GM12892 (cell line): ENCODE data around the gene RTKN2.

ENCODE experiments used
- DNase-seq: peaks from one replicate; pipeline ENCODE4 v3.0.0; 2011; ENCODE audit not compliant: insufficient read length
- FAIRE-seq: peaks from 2 replicates; lab custom pipeline; 2011; peaks lifted over from hg19 to GRCh38; lab: Jason Lieb, UNC
- POLR2A ChIP-seq: IDR thresholded peaks from 2 replicates; pipeline ENCODE4 v1.6.1; 2011; ENCODE audit warnings: low read depth, low read length, control low read depth
- POLR2AphosphoS5 ChIP-seq: IDR thresholded peaks from 2 replicates; pipeline ENCODE4 v1.6.1; 2011; ENCODE audit warnings: low read depth, low read length, control low read depth
- TAF1 ChIP-seq: IDR thresholded peaks from 2 replicates; pipeline ENCODE4 v1.6.1; 2011; ENCODE audit warnings: low read depth, mild to moderate bottlenecking, control low read depth, low read length, borderline replicate concordance

Gene RTKN2

GRCh38 chr10:62166331-62167131 lies 102.1 kb downstream of the RTKN2 start:
- TF ChIP-seq POLR2A (no peak), POLR2AphosphoS5 (no peak), TAF1 (no peak)
- DNase-seq (no peak), FAIRE-seq (peak; percentile 86)

DNA sequence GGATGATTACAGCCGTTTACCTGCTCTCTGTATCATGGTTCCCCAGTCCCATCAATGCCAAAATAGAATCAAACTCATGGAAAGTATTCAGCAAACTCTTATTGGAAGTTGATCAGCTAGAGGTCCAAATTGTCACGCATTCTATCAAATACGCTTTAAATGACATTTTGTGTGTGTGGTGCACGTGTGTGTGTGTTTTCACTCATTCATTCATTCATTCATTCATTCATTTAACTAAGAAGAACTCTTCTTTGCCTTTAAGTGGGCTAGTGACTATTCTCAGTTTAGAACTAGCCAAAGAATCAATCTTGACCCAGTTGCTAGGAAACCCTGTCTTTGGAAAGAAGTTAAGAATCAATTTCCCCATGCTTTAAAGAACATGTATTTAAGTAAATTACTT lies 102.8 kb downstream of the RTKN2 start:
- DNase-seq (no peak), FAIRE-seq (no peak)
- TF ChIP-seq POLR2AphosphoS5 (no peak), TAF1 (no peak), POLR2A (no peak)

GRCh38 chr10:62163024-62163423 lies 105.6 kb downstream of the RTKN2 start:
- DNase-seq (no peak), FAIRE-seq (no peak)
- TF ChIP-seq POLR2A (no peak), POLR2AphosphoS5 (no peak), TAF1 (no peak)

DNA sequence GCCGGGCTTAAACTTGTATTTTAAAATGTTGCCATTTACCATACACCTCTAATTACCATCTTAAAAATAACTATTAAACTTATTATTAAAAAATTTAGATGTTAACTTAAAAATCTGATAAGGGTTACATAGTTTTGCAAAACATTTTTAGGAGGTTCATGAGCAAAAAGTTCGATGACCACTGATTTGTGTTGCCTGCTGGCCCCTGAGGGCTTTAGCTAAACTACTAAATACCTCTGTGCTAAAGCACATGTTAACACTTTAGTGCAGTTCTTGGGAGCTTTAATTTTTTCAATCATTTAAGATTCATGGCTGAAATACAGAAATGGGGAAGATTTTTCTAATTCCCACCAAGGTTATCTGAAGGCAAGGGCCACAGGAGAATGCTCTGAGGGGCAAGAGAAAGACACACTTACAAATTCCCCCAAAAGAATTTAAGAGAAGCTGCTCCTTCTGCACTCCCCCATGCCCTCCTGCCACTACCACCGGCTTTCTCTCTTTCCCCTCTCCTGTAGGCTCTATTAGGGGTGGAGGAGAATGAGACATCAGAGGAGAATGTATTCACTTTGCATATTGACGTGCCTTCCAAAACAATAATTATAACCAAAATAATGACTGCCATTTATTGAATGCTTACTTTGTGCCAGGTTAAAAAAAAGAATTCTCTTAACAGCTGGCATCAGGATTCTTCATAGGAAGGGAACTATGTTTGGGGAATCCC lies 106.2 kb downstream of the RTKN2 start:
- TF ChIP-seq POLR2A (no peak), TAF1 (no peak), POLR2AphosphoS5 (no peak)
- FAIRE-seq (no peak), DNase-seq (no peak)

DNA sequence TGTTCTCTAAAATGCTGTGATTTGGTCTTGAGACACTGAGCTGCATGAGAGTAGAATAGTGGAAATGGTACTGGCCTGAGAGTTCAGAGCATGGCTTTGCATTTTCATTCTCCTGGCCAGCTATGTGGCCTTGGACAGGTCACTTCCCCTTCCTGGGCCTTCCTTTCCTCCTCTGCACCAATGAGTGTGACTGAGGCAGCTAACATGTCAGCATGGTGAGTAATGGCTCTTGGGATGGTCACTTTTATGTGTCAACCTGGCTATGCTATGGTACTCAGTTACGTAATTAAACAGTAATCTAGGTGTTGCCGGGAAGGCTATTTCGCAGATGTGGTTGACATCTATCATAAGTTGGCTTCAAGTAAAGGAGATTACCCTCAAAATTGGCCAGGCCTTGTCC lies 109.3 kb downstream of the RTKN2 start:
- DNase-seq (no peak), FAIRE-seq (no peak)

GRCh38 chr10:62157601-62158000 lies 111.0 kb downstream of the RTKN2 start:
- FAIRE-seq = no peak
- no peak for DNase-seq
- TF ChIP-seq TAF1 = no peak
- no peak for TF ChIP-seq POLR2AphosphoS5
- TF ChIP-seq POLR2A = no peak

More for the DNA sequence above, 109.3 kb downstream of the RTKN2 start:
- no peak for TF ChIP-seq TAF1

- DNase-seq = no peak
- no peak for FAIRE-seq
- TF ChIP-seq POLR2A (no peak), POLR2AphosphoS5 (no peak), TAF1 (no peak)
These were observed 113.5 kb downstream of the RTKN2 start for GRCh38 chr10:62155054-62155680.

DNA sequence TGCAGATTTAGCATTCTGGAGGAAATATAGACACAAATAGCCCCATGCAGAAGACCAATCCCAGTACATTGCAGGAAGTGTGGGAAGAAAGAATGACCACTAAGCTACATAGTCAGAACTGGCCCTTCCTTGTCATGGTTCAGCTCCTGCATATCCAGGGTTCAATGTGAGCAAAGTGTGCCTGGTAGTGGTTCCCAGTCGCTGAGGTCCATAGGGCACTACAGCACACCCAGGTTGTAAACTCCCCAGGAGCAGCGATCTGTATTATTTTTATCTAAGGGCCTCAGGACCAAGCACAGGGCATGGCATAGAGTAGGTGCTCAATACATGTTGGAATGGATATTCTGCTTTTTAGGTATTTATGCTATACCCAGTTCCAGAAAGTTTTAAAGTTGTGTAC lies 114.4 kb downstream of the RTKN2 start:
- TF ChIP-seq POLR2AphosphoS5 (no peak), TAF1 (no peak), POLR2A (no peak)
- no peak for FAIRE-seq
- no peak for DNase-seq

GRCh38 chr10:62153191-62153590 lies 115.5 kb downstream of the RTKN2 start:
- no peak for FAIRE-seq
- no peak for DNase-seq
- no peak for TF ChIP-seq POLR2A
- no peak for TF ChIP-seq POLR2AphosphoS5
- TF ChIP-seq TAF1 = no peak

DNA sequence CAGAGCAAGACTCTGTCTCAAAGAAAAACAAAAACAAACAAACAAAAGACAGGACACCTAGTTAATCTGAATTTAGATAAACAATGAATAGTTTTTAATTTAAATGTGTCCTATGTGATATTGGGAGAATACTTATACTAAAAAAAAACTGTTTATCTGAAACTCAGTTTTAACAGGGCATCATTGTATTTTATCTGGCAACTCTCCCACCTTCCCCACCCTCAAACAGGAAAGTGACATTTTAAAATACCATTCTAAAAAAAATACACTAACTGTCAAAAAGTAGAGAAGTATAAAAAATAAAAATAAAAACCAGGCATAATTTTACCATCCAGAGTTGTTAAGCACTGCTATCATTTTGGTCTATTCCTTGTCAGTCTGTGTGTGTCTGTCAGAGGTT lies 119.0 kb downstream of the RTKN2 start:
- DNase-seq = no peak
- FAIRE-seq = no peak
- TF ChIP-seq POLR2A = no peak
- no peak for TF ChIP-seq TAF1
- no peak for TF ChIP-seq POLR2AphosphoS5

GRCh38 chr10:62148155-62148554 lies 120.5 kb downstream of the RTKN2 start:
- DNase-seq (no peak), FAIRE-seq (no peak)
- no peak for TF ChIP-seq POLR2A
- no peak for TF ChIP-seq TAF1
- no peak for TF ChIP-seq POLR2AphosphoS5

DNA sequence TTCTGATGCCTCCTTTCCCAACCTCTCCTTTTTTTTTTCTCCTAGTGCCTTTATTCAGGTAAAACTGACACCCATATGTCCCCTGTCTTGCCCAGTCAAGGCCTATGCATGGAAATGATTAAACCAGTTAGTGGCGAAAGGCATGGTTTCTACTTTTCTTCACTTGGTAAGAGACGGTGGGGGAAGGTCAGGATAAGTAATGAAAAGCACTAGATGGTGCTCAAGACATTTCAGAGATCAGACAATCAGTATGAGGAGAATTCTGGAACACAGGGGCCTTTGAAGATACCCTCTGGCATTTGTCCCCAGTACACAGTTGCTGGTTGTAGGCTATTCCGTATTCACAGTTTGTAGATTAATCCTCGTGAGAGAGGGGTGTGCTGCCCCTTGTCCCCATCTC lies 121.2 kb downstream of the RTKN2 start:
- no peak for DNase-seq
- FAIRE-seq = no peak
- no peak for TF ChIP-seq POLR2AphosphoS5
- TF ChIP-seq TAF1 = no peak
- TF ChIP-seq POLR2A = no peak
